Thyroid gland (tissue), 4 donors: ENCODE measurements around the gene ABHD12.

Experiments used
- CTCF ChIP-seq, 6 experiments: fragments of 200-600 bp in 3 of 6; fragments of 450-650 bp in 3 of 6; sonication (generic) in 3 of 6; IDR thresholded peaks; one replicate each; pipeline ENCODE4 v1.5.1; 2016 to 2019; ENCODE audit warnings: antibody characterized with exemption in 6 of 6, mild to moderate bottlenecking in 2 of 6, inconsistent platforms in 1 of 6, moderate library complexity in 1 of 6
- POLR2A ChIP-seq, 2 donors: fragments of 450-650 bp; IDR thresholded peaks; one replicate each; pipeline ENCODE4 v1.6.1; 2017; ENCODE audit warnings: antibody characterized with exemption in 2 of 2, mild to moderate bottlenecking in 2 of 2, moderate library complexity in 1 of 2

GRCh38 chr20:25296094-25297093, 94.2 kb downstream of the ABHD12 start:
- TF ChIP-seq POLR2A (IDR thresholded peaks at IDR 0.05) (no peak), CTCF (IDR thresholded peaks at IDR 0.05) (peak in 2 of 6 experiments; percentile 36)
